ENCODE results near the gene C14orf180. TPM values are rescaled to one million over a fixed set of nuclear protein-coding genes. Genes with fewer than 3 reads are reported as not detected.
"Not testable (repeated sequence)": the region's sequence is repeated elsewhere in the genome, so short reads cannot be mapped to it uniquely, and the experiment has no call there.

The C14orf180 gene
- total RNA-seq, 1 donor from 2014 or later: 25.5 TPM

DNA sequence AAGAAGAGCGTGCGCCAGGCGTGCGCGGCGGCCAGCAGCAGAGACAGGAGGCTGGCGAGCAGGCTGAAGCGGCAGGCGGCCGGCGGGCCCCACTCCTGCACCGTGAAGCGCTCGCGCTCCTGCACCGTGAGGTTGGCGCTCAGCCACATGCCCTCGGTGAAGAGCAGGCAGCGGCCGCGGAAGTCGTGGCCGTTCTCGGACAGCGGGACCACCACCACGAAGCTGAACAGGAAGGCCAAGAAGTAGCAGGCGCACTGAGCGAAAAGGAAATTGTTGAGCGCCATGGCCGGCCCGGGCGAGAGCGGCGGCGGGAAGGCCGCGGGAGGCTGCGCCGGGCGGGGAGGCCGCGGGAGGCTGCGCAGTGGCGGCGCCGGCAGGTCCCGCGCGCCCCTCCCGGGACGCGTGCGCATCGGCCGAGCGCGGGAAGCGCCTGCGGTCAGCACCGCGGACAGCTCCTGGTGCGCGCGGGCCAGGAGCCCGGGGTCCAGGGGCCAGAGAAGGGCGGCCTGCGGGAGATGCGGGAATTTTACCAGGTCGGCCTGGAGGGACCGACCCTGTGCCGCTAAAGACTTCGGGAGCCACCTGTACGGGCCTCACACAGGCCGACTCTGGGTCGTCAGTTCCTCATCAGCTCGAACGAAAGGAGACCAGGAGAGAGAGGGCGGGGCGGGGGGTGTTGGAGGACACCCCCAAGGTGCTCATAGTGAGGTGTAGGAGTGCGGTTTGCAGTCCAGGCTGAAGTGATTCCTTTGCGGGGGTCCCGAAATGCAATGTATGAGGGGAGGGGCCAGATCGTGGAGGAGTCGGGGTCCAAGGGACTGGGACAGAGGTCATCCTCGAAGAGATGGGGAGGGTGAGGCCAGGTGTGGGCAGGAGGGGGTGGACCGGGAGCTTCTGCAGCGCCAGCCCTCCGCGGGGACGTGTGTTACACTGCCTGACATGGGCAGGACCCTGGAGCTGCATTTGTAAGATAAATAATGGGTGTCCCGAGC is 25.2 kb downstream of the C14orf180 start, which contains the start of gene TMEM179:
Gene TMEM179 (minus strand): TSS at position 315 of the 992 bp plus-strand sequence. CDS start 31 bp downstream, at position 284.
- DNase-seq (ENCODE audit: low spot score): no peak

- DNase-seq (ENCODE audit: low spot score): no peak
Observed at GRCh38 chr14:104609666-104610065, 30.1 kb downstream of the C14orf180 start.

GRCh38 chr14:104610749-104611310 is 31.3 kb downstream of the C14orf180 start:
- DNase-seq (ENCODE audit: low spot score): no peak

- no peak for DNase-seq (ENCODE audit: low spot score)
Observed at GRCh38 chr14:104611881-104612280, 32.3 kb downstream of the C14orf180 start.

GRCh38 chr14:104614126-104614812 is 34.7 kb downstream of the C14orf180 start:
- no peak for DNase-seq (ENCODE audit: low spot score)

GRCh38 chr14:104624939-104625338 is 45.4 kb downstream of the C14orf180 start:
- no peak for DNase-seq (ENCODE audit: low spot score)

DNA sequence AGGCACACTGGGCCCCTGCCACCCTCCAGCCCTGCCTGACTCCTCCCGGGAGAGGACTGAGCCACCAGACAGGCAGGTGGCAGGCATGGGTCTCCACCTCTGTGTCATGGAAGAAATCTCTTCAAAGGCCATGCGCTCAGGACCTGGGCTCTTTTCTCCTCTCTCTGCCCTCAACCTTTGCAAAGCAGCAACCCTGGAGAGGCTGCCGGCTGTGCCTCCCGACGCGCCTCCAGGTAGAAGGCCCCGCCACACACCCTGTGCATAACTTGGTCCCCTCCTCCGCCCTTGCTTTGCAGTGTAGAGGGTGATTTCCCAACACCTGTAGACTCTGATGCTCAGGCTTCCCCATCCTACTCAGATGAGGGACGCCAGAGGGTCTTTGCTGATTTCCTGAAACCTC is 53.2 kb downstream of the C14orf180 start:
- DNase-seq (ENCODE audit: low spot score): no peak

GRCh38 chr14:104633276-104634137 is 53.9 kb downstream of the C14orf180 start:
- DNase-seq (ENCODE audit: low spot score): no peak

DNA sequence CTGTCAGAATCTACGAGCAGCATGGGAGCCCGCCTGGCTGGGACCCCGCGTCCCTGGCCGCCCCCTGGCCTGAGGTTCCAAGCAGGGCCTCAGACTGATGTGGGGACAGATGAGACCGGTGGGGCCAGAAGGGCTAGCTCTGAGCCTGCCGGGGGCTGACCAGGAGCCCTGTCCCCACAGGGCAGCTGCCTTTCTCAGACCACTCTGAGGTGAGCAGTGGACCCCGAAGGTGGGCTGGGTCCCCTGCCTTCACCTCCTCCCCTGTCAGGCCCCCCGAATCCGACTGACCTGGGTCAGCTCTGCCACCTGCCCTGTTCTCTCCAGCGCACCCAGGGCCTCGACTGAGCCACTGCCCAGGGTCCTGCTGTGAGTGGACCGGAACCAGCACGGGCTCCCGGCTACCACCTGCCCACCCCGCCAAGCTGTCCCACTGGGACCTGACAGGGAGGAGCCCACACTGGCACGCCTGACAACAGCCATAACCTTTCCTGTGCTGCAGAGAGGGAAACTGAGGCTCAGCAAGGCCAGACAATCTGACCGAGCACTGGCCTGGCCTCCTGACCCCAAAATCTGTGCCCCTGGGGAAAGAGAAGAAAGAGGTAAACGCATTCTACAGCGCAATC is 54.7 kb downstream of the C14orf180 start:
- DNase-seq (ENCODE audit: low spot score): no peak

- DNase-seq (ENCODE audit: low spot score): no peak
Observed at GRCh38 chr14:104634886-104635570, 55.5 kb downstream of the C14orf180 start.

DNA sequence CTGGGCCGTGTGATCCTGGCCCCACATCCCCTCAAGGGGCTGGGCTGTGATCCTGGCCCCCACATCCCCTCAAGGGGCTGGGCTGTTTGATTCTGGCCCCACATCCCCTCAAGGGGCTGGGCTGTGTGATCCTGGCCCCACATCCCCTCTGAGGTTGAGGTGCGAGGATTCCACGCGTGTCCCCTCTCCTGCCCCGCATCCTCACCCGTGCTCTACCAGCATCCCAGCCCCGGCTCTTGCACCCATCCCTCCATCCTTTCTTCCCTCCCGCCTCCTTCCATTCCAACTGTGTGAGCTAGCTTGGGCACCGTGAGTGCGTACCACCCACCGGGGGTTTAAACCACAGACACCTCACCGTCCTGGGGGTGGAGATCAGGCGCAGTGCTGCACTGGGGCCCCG is 56.2 kb downstream of the C14orf180 start:
- DNase-seq (ENCODE audit: low spot score): no peak

DNA sequence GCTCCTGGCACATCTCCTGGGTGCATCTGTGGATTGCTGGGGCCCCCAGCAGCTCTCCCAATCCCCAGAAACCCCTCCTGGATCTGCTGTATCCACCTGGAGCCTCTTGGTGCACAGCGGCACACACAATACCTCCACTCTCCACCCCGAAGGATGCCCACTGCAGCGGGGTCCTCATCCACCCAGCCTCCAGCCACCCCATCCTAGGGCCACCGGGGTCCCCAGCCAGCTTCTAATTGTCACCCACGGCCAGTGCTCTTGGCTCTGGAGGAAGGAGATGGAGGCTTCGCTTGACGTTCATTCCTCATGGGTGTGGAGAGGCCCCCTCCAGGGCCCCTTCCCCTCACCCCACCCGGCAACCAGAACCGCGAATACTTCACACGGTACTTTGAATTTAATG is 56.6 kb downstream of the C14orf180 start:
- no peak for DNase-seq (ENCODE audit: low spot score)

DNA sequence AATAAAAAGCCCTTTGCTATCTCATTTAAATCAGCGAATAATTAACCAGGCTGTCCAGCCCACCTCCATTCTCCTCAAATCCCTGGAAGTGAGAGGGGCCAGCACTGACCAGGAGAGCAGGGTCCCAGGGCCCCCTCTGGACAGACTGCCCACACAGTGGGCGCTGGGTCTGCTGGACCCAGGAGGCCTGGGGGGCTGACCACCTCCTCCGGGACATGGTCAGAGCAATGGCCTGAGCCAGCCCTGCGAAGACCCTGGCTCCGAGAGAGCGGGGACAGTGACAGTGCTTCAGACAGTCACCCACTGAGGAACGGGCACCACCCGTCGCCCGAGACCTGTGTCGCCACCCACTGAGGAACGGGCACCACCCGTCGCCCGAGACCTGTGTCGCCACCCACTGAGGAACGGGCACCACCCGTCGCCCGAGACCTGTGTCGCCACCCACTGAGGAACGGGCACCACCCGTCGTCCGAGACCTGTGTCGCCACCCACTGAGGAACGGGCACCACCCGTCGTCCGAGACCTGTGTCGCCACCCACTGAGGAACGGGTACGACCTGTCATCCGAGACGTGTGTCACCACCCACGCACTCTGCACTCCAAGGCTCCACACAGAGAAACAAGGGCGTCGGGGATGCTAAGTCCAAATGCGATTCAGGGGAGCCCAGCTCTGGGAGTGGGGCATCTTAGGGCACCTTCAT is 57.4 kb downstream of the C14orf180 start:
- not testable (repeated sequence) for DNase-seq (ENCODE audit: low spot score)

- DNase-seq (ENCODE audit: low spot score): no peak
Observed at GRCh38 chr14:104637546-104638003, 58.0 kb downstream of the C14orf180 start.

- DNase-seq (ENCODE audit: low spot score): no peak
Observed at GRCh38 chr14:104638190-104638589, 58.6 kb downstream of the C14orf180 start.

GRCh38 chr14:104638927-104639450 is 59.4 kb downstream of the C14orf180 start:
- DNase-seq (ENCODE audit: low spot score): no peak

GRCh38 chr14:104639471-104639870 is 59.9 kb downstream of the C14orf180 start:
- DNase-seq (ENCODE audit: low spot score): no peak

All from mesenteric fat pad (tissue), 1 donor.